ENCODE measurements around the gene CCIN. TPM values are rescaled to one million over a fixed set of nuclear protein-coding genes. Genes with fewer than 3 reads are reported as not detected.
"Not testable (repeated sequence)": the region's sequence is repeated elsewhere in the genome, so short reads cannot be mapped to it uniquely, and the experiment has no call there.

CCIN gene
- total RNA-seq, 1 donor from 2014 or later: not detected

GRCh38 chr9:36170531-36170930 lies 1.3 kb downstream of the CCIN start:
- FAIRE-seq (no peak), DNase-seq (ENCODE audit: low read depth) (no peak)
- TF ChIP-seq, protein P1, sequence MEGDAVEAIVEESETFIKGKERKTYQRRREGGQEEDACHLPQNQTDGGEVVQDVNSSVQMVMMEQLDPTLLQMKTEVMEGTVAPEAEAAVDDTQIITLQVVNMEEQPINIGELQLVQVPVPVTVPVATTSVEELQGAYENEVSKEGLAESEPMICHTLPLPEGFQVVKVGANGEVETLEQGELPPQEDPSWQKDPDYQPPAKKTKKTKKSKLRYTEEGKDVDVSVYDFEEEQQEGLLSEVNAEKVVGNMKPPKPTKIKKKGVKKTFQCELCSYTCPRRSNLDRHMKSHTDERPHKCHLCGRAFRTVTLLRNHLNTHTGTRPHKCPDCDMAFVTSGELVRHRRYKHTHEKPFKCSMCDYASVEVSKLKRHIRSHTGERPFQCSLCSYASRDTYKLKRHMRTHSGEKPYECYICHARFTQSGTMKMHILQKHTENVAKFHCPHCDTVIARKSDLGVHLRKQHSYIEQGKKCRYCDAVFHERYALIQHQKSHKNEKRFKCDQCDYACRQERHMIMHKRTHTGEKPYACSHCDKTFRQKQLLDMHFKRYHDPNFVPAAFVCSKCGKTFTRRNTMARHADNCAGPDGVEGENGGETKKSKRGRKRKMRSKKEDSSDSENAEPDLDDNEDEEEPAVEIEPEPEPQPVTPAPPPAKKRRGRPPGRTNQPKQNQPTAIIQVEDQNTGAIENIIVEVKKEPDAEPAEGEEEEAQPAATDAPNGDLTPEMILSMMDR (IDR thresholded peaks at IDR 0.05; ENCODE audit: insufficient read depth, low read length, severe bottlenecking): no peak
- Histone ChIP-seq H3K4me3 (ENCODE audit: low read depth, low read length) (no peak overlapping the region), H3K27me3 (ENCODE audit: control insufficient read depth, insufficient read depth, low read length) (peaks cover 1% of the 10 kb centered on the region), H3K36me3 (ENCODE audit: control insufficient read depth, insufficient read depth, low read length) (no peaks in the 10 kb centered on the region)

GRCh38 chr9:36173861-36174260 lies 4.7 kb downstream of the CCIN start:
- TF ChIP-seq, protein P1 (IDR thresholded peaks at IDR 0.05; ENCODE audit: insufficient read depth, low read length, severe bottlenecking): no peak
- FAIRE-seq: peak; percentile 7
- no peak for DNase-seq (ENCODE audit: low read depth)

GRCh38 chr9:36174271-36174670 lies 5.1 kb downstream of the CCIN start:
- H3K27me3 ChIP-seq (ENCODE audit: control insufficient read depth, insufficient read depth, low read length): no peaks in the 10 kb centered on the region
- TF ChIP-seq, protein P1 (IDR thresholded peaks at IDR 0.05; ENCODE audit: insufficient read depth, low read length, severe bottlenecking): no peak
- DNase-seq (ENCODE audit: low read depth) (no peak), FAIRE-seq (no peak)
- no peaks in the 10 kb centered on the region for H3K36me3 ChIP-seq (ENCODE audit: control insufficient read depth, insufficient read depth, low read length)
- H3K4me3 ChIP-seq (ENCODE audit: low read depth, low read length): no peak overlapping the region

More at GRCh38 chr9:36173861-36174260, 4.7 kb downstream of the CCIN start:
- H3K36me3 ChIP-seq (ENCODE audit: control insufficient read depth, insufficient read depth, low read length): no peaks in the 10 kb centered on the region
- no peaks in the 10 kb centered on the region for H3K27me3 ChIP-seq (ENCODE audit: control insufficient read depth, insufficient read depth, low read length)
- no peak overlapping the region for H3K4me3 ChIP-seq (ENCODE audit: low read depth, low read length)

GRCh38 chr9:36174731-36175130 lies 5.5 kb downstream of the CCIN start:
- Histone ChIP-seq H3K36me3 (ENCODE audit: control insufficient read depth, insufficient read depth, low read length) (no peaks in the 10 kb centered on the region), H3K4me3 (ENCODE audit: low read depth, low read length) (no peak overlapping the region), H3K27me3 (ENCODE audit: control insufficient read depth, insufficient read depth, low read length) (no peaks in the 10 kb centered on the region)
- no peak for DNase-seq (ENCODE audit: low read depth)
- no peak for FAIRE-seq
- TF ChIP-seq, protein P1 (IDR thresholded peaks at IDR 0.05; ENCODE audit: insufficient read depth, low read length, severe bottlenecking): no peak

DNA sequence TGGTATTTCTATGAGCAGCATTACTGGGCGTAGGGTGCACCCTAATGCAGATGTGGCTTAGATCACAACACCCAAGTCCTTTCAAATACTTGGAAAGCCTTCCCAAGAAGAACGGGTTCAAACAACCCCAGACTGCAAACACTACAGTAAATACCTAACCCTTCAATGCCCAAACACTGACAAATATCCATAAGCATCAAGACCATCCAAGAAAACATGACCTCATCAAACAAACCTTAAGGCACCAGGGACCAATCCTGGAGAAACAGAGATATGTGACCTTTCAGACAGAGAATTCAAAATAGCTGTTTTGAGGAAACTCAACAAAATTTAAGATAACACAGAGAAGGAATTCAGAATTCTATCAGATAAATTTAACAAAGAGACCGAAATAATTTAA lies 6.0 kb downstream of the CCIN start:
- DNase-seq (ENCODE audit: low read depth); FAIRE-seq; H3K36me3 ChIP-seq (ENCODE audit: control insufficient read depth, insufficient read depth, low read length); H3K4me3 ChIP-seq (ENCODE audit: low read depth, low read length); H3K27me3 ChIP-seq (ENCODE audit: control insufficient read depth, insufficient read depth, low read length): not testable (repeated sequence)

DNA sequence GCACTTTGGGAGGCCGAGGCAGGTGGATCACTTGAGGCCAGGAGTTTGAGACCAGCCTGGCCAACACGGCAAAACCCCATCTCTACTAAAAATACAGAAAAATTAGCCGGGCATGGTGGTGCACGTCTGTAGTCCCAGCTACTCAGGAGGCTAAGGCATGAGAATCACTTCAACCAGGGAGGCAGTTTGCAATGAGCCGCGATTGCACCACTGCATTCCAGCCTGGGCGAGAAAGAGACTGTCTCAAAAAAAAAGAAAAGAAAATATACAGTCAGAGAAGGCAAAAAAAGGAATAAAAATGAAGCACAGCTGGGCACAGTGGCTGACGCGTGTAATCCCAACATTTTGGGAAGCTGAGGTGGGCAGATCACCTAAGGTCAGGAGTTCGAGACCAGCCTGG lies 7.3 kb downstream of the CCIN start:
- not testable (repeated sequence) for H3K27me3 ChIP-seq (ENCODE audit: control insufficient read depth, insufficient read depth, low read length); DNase-seq (ENCODE audit: low read depth); FAIRE-seq; H3K36me3 ChIP-seq (ENCODE audit: control insufficient read depth, insufficient read depth, low read length); H3K4me3 ChIP-seq (ENCODE audit: low read depth, low read length)

- no peaks in the 10 kb centered on the region for H3K27me3 ChIP-seq (ENCODE audit: control insufficient read depth, insufficient read depth, low read length)
- TF ChIP-seq, protein P1 (IDR thresholded peaks at IDR 0.05; ENCODE audit: insufficient read depth, low read length, severe bottlenecking): no peak
- no peaks in the 10 kb centered on the region for H3K36me3 ChIP-seq (ENCODE audit: control insufficient read depth, insufficient read depth, low read length)
- H3K4me3 ChIP-seq (ENCODE audit: low read depth, low read length): no peak overlapping the region
- no peak for DNase-seq (ENCODE audit: low read depth)
- no peak for FAIRE-seq
These were observed 8.4 kb downstream of the CCIN start for GRCh38 chr9:36177571-36177970.

DNA sequence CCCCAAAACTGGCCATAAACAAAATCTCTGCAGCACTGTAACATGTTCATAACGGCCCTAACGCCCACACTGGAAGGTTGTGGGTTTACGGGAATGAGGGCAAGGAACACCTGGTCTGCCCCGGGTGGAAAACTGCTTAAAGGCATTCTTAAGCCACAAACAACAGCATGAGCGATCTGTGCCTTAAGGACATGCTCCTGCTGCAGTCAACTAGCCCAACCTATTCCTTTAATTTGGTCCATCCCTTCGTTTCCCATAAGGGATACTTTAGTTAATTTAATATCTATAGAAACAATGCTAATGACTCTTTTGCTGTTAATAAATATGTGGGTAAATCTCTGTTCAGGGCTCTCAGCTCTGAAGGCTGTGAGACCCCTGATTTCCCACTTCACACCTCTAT lies 11.1 kb downstream of the CCIN start:
- not testable (repeated sequence) for H3K27me3 ChIP-seq (ENCODE audit: control insufficient read depth, insufficient read depth, low read length); FAIRE-seq; H3K4me3 ChIP-seq (ENCODE audit: low read depth, low read length); H3K36me3 ChIP-seq (ENCODE audit: control insufficient read depth, insufficient read depth, low read length); DNase-seq (ENCODE audit: low read depth)
